Neural cell (in vitro differentiated cells): ENCODE results near the gene CDS1. TPM values are rescaled to one million over a fixed set of nuclear protein-coding genes. Genes with fewer than 3 reads are reported as not detected.

ENCODE experiments used
- H2AFZ ChIP-seq: fragments of 200-600, 300-800 bp; sonication (generic), shearing (Covaris generic); 2 replicates; pipeline ENCODE4 v1.6.0; 2014; ENCODE audit warnings: low read depth, mild to moderate bottlenecking, antibody characterized with exemption, low read length, moderate library complexity
- H3F3A ChIP-seq: fragments of 200-600 bp; shearing (Covaris generic); 2 replicates; pipeline ENCODE4 v1.6.1; 2016; ENCODE audit warnings: mild to moderate bottlenecking, moderate library complexity, mixed read lengths, antibody characterized with exemption, low read length; ENCODE audit not compliant: insufficient read depth, poor library complexity, severe bottlenecking
- H3K27ac ChIP-seq: fragments of 200-600, 300-800 bp; sonication (generic), shearing (Covaris generic); 2 replicates; pipeline ENCODE4 v1.5.1; 2014; ENCODE audit warnings: mild to moderate bottlenecking, low read length, moderate library complexity
- H3K27me3 ChIP-seq: fragments of 300-800, 200-600 bp; sonication (generic), shearing (Covaris generic); 2 replicates; pipeline ENCODE4 v1.6.0; 2014; ENCODE audit warnings: mild to moderate bottlenecking, low read depth, low read length, moderate library complexity; ENCODE audit not compliant: insufficient read depth
- H3K36me3 ChIP-seq: fragments of 300-800, 200-600 bp; sonication (generic), shearing (Covaris generic); 2 replicates; pipeline ENCODE4 v1.5.1; 2014; ENCODE audit warnings: mild to moderate bottlenecking, antibody characterized with exemption, low read length, moderate library complexity; ENCODE audit not compliant: insufficient read depth
- H3K4me2 ChIP-seq: fragments of 300-800, 200-600 bp; sonication (generic), shearing (Covaris generic); 2 replicates; pipeline ENCODE4 v1.6.0; 2014; ENCODE audit warnings: mild to moderate bottlenecking, low read length
- H3K4me3 ChIP-seq: fragments of 300-800, 200-600 bp; sonication (generic), shearing (Covaris generic); 2 replicates; pipeline ENCODE4 v1.5.1; 2014; ENCODE audit warnings: mild to moderate bottlenecking, low read length, moderate library complexity
- H3K79me2 ChIP-seq: fragments of 200-600 bp; shearing (Covaris generic); replicated peaks from 2 replicates; pipeline ENCODE4 v1.6.0; 2014; ENCODE audit warnings: mild to moderate bottlenecking, low read length, moderate library complexity; ENCODE audit not compliant: insufficient read depth
- H3K9ac ChIP-seq: fragments of 300-800, 200-600 bp; sonication (generic), shearing (Covaris generic); 2 replicates; pipeline ENCODE4 v1.6.1; 2016; ENCODE audit warnings: mild to moderate bottlenecking, low read length, mixed read lengths
- H3K9me2 ChIP-seq: fragments of 200-600 bp; shearing (Covaris generic); 2 replicates; pipeline ENCODE4 v1.6.1; 2016; ENCODE audit warnings: mild to moderate bottlenecking, low read length, mixed read lengths; ENCODE audit not compliant: insufficient read depth
- H3K9me3 ChIP-seq: fragments of 200-600, 300-800 bp; sonication (generic), shearing (Covaris generic); 2 replicates; pipeline ENCODE4 v1.6.1; 2016; ENCODE audit warnings: mild to moderate bottlenecking, mixed run types, low read length, moderate library complexity, mixed read lengths
- H4K20me1 ChIP-seq: fragments of 200-600 bp; shearing (Covaris generic); 2 replicates; pipeline ENCODE4 v1.6.1; 2016; ENCODE audit warnings: mild to moderate bottlenecking, mixed run types; ENCODE audit not compliant: insufficient read depth
- EP300 ChIP-seq: fragments of 450-650 bp; conservative IDR thresholded peaks from 2 replicates; pipeline ENCODE4 v1.6.1; 2014; ENCODE audit warnings: antibody characterized with exemption, mild to moderate bottlenecking, moderate library complexity; ENCODE audit not compliant: poor library complexity, severe bottlenecking
- EZH2 ChIP-seq: fragments of 200-600, 300-800 bp; shearing (Covaris generic), sonication (generic); IDR thresholded peaks from 2 replicates; pipeline ENCODE4 v1.6.1; 2014; ENCODE audit warnings: antibody characterized with exemption, low read length, borderline replicate concordance, mild to moderate bottlenecking; ENCODE audit not compliant: insufficient read depth, poor library complexity, severe bottlenecking
- MXI1 ChIP-seq: fragments of 450-650 bp; conservative IDR thresholded peaks from 2 replicates; pipeline ENCODE4 v1.6.1; 2014; ENCODE audit warnings: antibody characterized with exemption, mild to moderate bottlenecking; ENCODE audit not compliant: poor library complexity, severe bottlenecking
- POLR2AphosphoS5 ChIP-seq: IDR thresholded peaks from 2 replicates; pipeline ENCODE4 v1.6.1; 2012
- RAD21 ChIP-seq: fragments of 450-650 bp; conservative IDR thresholded peaks from 2 replicates; pipeline ENCODE4 v1.6.1; 2014; ENCODE audit warnings: antibody characterized with exemption, mild to moderate bottlenecking, moderate library complexity
- SMC3 ChIP-seq: fragments of 450-650 bp; conservative IDR thresholded peaks from 2 replicates; pipeline ENCODE4 v1.6.1; 2014; ENCODE audit warnings: antibody characterized with exemption, mild to moderate bottlenecking, moderate library complexity; ENCODE audit not compliant: poor library complexity
- TAF1 ChIP-seq: IDR thresholded peaks from 2 replicates; pipeline ENCODE4 v1.6.1; 2012; ENCODE audit warnings: low read depth
- polyA plus RNA-seq: library from polyadenylated mRNA; depleted of rRNA; stranded (reverse); fragments of >200 nt; gene quantifications from 2 replicates; pipeline ENCODE4 v1.2.3, GENCODE V29; 2014
- TF ChIP-seq, protein P1 (sequence below): fragments of 450-650 bp; IDR thresholded peaks from 2 replicates; pipeline ENCODE4 v1.5.1; 2014; ENCODE audit warnings: antibody characterized with exemption, mild to moderate bottlenecking, moderate library complexity; ENCODE audit not compliant: poor library complexity, severe bottlenecking
- TF ChIP-seq, protein P2 (sequence below): IDR thresholded peaks from 2 replicates; pipeline ENCODE4 v1.6.1; 2012; ENCODE audit warnings: borderline replicate concordance

Gene CDS1
- polyA plus RNA-seq, 1 donor from 2014 or later: 6.1 TPM

DNA sequence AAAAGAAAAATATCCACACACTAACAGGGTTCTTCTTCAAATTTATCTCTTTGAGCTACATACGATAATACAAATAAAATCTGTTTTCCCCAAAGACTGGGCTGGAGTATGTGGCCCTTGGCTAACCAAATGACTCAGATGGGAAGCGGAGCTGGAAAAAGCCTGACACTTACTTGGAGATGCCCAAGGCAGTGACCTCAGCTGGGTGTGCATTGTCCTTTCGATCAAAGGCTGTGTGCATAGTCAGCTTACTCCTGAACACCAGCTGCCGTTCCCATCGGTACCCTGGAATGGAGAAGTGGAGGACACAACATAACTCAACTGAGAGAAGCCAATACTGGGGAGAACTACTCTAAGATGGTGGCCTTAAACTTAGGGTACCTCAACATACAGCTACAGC, 95.1 kb downstream of the CDS1 start:
- Histone ChIP-seq H3K9ac (no peak overlapping the region), H3F3A (no peaks in the 10 kb centered on the region), H3K27me3 (no peaks in the 10 kb centered on the region), H3K9me2 (no peaks in the 10 kb centered on the region), H3K27ac (no peak overlapping the region), H2AFZ (no peak overlapping the region), H3K4me2 (no peak overlapping the region), H3K36me3 (peaks cover 17% of the 10 kb centered on the region), H3K4me3 (no peak overlapping the region), H3K9me3 (no peaks in the 10 kb centered on the region), H4K20me1 (no peaks in the 10 kb centered on the region), H3K79me2 (no peaks in the 10 kb centered on the region)
- TF ChIP-seq EP300 (no peak), EZH2 (no peak), MXI1 (no peak), SMC3 (no peak), RAD21 (no peak), TAF1 (no peak), POLR2AphosphoS5 (no peak)
- TF ChIP-seq, protein P1, sequence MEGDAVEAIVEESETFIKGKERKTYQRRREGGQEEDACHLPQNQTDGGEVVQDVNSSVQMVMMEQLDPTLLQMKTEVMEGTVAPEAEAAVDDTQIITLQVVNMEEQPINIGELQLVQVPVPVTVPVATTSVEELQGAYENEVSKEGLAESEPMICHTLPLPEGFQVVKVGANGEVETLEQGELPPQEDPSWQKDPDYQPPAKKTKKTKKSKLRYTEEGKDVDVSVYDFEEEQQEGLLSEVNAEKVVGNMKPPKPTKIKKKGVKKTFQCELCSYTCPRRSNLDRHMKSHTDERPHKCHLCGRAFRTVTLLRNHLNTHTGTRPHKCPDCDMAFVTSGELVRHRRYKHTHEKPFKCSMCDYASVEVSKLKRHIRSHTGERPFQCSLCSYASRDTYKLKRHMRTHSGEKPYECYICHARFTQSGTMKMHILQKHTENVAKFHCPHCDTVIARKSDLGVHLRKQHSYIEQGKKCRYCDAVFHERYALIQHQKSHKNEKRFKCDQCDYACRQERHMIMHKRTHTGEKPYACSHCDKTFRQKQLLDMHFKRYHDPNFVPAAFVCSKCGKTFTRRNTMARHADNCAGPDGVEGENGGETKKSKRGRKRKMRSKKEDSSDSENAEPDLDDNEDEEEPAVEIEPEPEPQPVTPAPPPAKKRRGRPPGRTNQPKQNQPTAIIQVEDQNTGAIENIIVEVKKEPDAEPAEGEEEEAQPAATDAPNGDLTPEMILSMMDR: no peak
- TF ChIP-seq, protein P2, sequence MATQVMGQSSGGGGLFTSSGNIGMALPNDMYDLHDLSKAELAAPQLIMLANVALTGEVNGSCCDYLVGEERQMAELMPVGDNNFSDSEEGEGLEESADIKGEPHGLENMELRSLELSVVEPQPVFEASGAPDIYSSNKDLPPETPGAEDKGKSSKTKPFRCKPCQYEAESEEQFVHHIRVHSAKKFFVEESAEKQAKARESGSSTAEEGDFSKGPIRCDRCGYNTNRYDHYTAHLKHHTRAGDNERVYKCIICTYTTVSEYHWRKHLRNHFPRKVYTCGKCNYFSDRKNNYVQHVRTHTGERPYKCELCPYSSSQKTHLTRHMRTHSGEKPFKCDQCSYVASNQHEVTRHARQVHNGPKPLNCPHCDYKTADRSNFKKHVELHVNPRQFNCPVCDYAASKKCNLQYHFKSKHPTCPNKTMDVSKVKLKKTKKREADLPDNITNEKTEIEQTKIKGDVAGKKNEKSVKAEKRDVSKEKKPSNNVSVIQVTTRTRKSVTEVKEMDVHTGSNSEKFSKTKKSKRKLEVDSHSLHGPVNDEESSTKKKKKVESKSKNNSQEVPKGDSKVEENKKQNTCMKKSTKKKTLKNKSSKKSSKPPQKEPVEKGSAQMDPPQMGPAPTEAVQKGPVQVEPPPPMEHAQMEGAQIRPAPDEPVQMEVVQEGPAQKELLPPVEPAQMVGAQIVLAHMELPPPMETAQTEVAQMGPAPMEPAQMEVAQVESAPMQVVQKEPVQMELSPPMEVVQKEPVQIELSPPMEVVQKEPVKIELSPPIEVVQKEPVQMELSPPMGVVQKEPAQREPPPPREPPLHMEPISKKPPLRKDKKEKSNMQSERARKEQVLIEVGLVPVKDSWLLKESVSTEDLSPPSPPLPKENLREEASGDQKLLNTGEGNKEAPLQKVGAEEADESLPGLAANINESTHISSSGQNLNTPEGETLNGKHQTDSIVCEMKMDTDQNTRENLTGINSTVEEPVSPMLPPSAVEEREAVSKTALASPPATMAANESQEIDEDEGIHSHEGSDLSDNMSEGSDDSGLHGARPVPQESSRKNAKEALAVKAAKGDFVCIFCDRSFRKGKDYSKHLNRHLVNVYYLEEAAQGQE: no peak

DNA sequence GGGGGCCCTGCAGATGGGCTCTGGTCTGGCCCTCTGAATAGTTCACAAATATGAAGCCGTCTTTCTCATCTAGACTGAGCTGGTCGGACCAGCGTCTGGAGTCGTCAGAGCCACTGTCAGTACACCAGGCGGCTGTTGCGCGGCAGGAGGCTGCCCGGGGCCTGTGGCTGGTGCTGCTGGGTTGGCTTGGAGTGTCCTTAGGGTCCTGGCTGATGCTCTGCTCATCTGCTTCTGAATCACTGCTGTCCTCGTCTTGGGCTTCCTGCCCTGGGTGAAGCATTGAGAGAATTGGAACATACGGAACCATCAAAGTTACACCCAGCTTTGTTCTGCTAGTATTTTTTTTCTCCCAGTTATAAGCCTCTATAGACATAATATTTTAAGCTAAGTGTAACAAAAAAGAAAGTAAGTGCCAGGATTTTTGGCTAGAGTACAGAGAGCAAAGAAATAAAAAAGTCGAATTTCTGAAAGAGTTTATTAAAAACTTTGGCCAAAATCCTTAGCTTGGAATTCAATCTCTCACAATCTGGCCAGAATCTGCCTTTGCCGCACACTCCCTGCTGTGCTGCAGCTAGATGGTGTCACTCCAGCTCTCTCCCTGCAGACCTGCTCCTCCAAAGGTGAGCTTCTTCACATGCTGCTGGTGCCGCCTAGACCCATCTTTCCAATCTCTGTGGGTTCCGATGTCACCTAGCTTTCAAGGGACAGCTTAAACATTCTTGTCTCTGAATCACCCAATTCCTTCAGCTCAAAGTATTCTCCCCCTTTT, 96.2 kb downstream of the CDS1 start:
- H3K9me3 ChIP-seq: no peaks in the 10 kb centered on the region
- H4K20me1 ChIP-seq: no peaks in the 10 kb centered on the region
- no peaks in the 10 kb centered on the region for H3K27me3 ChIP-seq
- TF ChIP-seq RAD21 (no peak), SMC3 (no peak), MXI1 (no peak), TAF1 (no peak), POLR2AphosphoS5 (no peak), EP300 (no peak), EZH2 (no peak)
- TF ChIP-seq, protein P1: no peak
- TF ChIP-seq, protein P2: no peak
- no peak overlapping the region for H2AFZ ChIP-seq
- no peak overlapping the region for H3K4me2 ChIP-seq
- no peaks in the 10 kb centered on the region for H3K9me2 ChIP-seq
- no peak overlapping the region for H3K9ac ChIP-seq
- H3F3A ChIP-seq: no peaks in the 10 kb centered on the region
- H3K4me3 ChIP-seq: no peak overlapping the region
- H3K27ac ChIP-seq: no peak overlapping the region
- H3K36me3 ChIP-seq: peaks cover 27% of the 10 kb centered on the region
- H3K79me2 ChIP-seq: no peaks in the 10 kb centered on the region
